SK-N-MC (cell line): ENCODE measurements around the gene ITGB6.

ENCODE experiments used
- EZH2 ChIP-seq: fragments of 200-600 bp; sonication (generic); IDR thresholded peaks from one replicate; pipeline ENCODE4 v1.6.1; 2017; ENCODE audit warnings: antibody characterized with exemption
- POLR2AphosphoS5 ChIP-seq: IDR thresholded peaks from 2 replicates; pipeline ENCODE4 v1.6.1; 2012; ENCODE audit warnings: mild to moderate bottlenecking, low read depth, low read length, borderline replicate concordance

DNA sequence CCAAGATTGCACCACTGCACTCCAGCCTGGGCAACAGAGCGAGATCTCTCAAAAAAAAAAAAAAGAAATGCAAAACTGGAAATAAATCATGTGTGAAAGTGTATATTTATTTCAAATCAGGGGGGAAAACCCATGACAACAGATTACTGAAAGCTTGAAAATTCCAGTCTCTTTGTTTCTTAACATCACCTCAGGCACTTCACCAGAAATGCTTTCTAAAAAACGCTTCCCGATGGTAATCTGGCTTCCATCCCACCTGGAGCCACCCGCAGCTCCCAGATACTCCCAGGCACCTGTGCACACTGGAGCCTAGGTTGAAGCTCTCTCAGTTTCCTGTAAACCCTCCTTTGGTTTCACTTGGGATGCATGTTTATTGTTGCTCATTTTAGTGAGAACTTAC lies 7.2 kb upstream of the ITGB6 start:
- TF ChIP-seq EZH2 (no peak), POLR2AphosphoS5 (no peak)
